Epidermal melanocyte (primary cell): ENCODE measurements around the gene EFS.

Source experiments
- DNase-seq: peaks from one replicate; pipeline ENCODE4 v3.0.0; 2011; ENCODE audit warnings: low spot score; ENCODE audit not compliant: insufficient read length

Gene EFS

DNA sequence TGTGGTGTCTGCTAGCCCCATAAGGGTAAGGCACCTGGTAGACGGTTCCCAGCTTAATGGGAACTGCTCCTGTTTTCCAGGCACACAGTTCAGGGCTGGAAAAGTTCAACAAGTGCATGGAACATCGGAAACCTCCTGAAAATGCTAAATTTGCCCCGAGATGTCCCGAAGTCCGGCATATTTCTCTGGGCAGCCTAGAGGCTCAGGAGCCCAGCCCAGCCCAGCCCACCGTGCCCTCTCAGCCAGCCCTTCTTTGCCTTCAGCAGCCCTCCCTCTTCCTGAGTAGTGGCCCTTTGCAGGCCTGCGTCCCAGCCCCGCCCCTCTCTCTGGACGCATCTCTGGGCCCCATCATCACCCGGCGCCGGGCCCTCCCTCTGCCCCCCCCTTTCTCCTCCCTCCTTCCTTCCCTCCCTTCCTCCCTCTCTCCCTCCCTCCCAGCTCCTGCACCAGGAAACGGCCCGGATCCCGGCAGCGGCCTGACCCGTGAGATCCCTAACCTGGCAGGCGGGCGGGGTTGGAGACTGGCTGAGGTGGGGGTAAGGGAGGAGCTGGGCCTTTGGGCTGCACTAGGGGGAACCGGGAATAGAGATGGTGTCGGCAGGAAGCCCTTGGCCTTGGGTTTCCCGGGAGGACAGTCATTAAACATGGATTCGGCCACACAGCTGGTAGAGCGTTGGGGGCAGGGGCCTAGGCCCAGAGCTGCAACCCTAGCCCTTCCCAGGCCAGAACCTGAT is 58.4 kb downstream of the EFS start, which contains the start of gene BCL2L2:
Gene BCL2L2, plus strand, starts transcription at position 422 of the 734 bp plus-strand sequence. CDS start 935 bp downstream, outside the sequence.
- DNase-seq = peak; percentile 44
